AG09319 (cell line): ENCODE results near the gene CSK.

ENCODE experiments used
- DNase-seq: peaks from one replicate; pipeline ENCODE4 v3.0.0-alpha.2; 2010; ENCODE audit warnings: low read depth; ENCODE audit errors: extremely low read depth
- TF ChIP-seq, protein P1 (sequence below): IDR thresholded peaks from 2 replicates; pipeline ENCODE4 v1.5.1; 2011; ENCODE audit warnings: low read depth, mild to moderate bottlenecking, inconsistent platforms, low read length, moderate library complexity

Gene CSK

DNA sequence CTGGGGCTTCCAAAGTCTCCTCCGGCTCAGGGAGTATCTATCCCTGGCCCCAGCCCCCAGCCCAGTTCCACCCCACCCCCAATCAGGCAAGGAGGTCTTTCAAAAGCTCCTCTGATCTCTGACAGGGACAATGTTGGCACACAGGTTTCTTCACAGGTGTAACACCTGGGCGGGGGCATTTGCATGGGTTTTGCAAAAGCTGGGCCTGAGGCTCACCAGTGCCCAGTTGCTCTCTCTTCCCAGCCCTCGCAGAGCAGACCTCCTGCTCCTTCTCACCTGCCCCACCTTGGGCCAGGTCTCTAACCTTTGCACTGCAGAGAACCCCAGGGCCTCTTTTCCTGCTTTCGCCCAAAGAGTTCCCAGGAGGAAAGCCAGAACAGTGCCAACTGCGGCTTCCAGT, 8.6 kb upstream of the CSK start:
- DNase-seq: no peak
- TF ChIP-seq, protein P1, sequence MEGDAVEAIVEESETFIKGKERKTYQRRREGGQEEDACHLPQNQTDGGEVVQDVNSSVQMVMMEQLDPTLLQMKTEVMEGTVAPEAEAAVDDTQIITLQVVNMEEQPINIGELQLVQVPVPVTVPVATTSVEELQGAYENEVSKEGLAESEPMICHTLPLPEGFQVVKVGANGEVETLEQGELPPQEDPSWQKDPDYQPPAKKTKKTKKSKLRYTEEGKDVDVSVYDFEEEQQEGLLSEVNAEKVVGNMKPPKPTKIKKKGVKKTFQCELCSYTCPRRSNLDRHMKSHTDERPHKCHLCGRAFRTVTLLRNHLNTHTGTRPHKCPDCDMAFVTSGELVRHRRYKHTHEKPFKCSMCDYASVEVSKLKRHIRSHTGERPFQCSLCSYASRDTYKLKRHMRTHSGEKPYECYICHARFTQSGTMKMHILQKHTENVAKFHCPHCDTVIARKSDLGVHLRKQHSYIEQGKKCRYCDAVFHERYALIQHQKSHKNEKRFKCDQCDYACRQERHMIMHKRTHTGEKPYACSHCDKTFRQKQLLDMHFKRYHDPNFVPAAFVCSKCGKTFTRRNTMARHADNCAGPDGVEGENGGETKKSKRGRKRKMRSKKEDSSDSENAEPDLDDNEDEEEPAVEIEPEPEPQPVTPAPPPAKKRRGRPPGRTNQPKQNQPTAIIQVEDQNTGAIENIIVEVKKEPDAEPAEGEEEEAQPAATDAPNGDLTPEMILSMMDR: no peak

DNA sequence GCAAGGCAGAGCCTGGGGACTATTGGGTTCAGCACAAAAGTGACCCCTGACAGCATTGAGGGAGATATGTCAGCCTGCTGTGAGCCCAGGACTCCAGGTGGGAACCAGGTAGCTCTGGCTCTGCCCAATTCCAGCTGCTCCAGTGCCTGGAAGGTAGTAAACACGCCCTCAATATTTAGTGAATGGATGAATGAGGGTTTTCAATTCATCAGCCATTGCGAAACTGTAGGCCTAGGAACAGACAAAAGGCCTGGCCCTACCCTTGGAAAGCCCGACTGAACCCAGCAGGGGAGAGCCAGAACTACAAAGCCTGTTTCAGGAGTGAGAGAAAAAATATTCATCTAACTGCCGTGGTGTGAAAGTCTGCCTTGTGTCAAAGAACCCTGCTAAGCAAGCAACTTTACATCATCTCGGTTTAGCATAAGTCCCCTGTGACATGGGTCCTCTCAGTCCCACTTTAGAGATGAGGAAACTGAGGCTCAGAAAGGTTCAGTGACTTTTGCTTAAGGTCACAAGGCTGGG, 8.1 kb upstream of the CSK start:
- DNase-seq: no peak
- TF ChIP-seq, protein P1: no peak

DNA sequence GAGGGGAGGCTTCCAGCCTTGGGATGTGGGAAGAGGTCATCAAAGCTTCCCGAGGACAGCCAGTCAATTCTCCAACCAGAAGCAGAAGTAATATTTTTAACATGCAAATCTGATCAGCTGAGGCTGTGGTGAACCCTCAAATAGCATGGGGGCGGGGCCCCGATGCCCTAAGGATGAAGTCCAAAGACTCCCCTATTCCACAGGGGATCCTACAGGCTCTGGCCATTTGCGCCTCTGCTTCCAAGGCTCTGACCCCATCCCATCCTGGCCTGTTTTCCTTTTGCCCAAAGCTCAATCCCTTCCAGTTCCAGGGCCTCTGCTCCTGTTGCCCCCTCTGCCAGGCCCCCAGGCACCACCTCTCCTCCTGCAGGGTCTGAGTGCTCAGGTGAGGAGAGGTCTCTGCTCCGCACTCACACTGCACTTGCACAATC, 6.7 kb upstream of the CSK start:
- DNase-seq: no peak
- TF ChIP-seq, protein P1: no peak

DNA sequence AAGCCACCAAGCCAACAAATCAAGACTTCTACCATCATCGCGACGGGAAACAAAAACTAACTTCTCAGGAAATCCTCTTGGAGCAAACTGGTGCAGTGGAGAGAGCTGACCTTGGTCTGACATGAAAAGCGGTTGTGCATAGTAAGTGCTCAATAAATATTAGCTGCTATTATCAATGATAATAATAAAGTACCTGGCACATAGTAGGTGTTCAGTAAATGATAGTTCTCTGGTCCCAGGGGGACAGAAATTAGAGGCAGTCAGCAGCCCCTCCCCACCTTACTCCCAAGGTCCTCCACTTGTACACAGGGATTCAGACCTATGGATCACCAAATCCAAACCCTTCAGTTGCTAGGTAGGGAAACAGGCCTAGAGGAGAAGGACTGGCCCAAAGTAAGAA, 6.0 kb upstream of the CSK start:
- TF ChIP-seq, protein P1: no peak
- no peak for DNase-seq

DNA sequence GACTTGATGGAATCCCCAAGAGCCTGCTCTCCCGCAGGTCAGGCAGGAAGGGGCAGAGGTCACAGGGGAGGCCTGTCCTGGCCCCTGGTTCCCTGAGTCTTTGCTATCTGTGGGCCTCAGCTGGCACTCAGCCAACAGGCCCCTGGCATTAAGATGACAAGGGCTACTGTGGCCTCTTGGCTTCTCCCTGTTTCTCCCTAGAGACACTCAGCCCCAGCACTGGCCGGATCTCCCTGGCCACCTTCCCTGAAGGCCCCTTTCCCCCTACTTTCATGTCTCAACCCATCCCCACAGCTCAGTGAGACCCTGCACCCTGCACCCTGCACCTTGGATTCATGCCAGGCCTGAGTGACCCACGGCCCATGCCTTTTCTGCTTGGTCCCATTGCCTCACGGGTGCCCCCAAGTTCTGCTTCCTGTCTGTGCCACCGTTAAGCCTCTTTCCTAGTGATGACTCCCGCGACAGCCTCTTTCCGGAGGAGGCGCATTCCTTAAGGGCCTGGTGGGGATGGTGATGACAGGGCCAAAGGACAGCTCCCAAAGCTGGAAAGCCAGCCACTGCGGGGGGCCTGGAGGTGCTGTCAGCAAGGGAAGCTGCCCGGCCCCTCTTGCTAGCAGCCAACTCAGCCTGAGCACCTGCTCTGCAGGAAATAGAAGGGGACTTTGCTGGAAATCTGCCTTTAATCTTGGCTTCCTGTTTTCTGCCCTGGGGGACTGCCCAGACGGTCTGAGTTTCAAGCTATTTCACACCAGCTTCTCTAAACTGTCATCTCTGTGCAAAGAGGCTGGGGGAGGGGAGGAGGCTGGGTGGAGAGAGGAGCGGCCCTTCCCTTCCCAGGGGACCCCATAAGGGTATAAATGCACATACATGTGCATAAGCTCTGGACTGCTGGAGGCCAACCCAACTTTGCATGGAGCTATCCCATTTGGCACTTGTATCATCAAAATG, 4.8 kb upstream of the CSK start:
- TF ChIP-seq, protein P1: no peak
- no peak for DNase-seq

DNA sequence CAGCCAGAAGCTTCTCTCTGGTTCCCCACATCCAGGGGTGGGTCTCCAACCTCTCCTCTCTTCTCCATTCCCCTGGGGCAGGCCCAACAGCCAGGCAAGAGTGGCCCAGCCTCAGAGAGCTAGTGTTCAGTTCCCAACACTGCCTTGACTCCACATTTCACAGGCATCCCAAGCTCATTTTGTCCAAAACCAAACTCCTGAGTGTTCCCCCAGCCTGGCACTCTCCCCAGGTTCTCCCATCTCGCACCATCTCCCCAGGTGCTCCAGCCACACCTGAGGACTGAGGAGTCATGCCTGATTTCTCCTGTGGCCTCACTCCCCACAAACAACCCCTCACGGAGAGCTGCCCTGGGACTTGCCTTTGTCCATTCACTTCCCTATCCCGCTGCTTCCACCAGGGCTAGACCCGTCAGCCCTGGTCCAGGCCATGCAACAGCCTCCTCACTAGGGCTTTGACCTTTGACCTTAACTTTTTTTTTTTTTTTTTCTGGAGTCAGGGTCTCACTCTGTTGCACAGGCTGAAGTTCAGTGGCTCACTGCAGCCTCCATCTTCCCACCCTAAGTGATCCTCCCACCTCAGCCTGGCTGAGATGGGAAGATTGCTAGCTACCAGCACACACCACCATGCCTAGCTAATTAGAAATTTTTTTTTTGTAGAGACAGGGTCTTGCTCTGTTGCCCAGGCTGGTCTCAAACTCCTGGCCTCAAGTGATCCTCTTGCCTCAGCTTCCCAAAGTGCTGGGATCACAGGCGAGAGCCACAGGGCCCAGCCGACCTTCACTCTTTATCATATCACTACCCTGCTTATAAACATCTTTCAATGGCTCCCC, 3.9 kb upstream of the CSK start:
- TF ChIP-seq, protein P1: no peak
- DNase-seq: no peak
